CD4-positive, alpha-beta T cell treated with Interleukin-17A for 1 hour (primary cell): ENCODE data around the gene EXD3.
"Not testable (repeated sequence)": the region's sequence is repeated elsewhere in the genome, so short reads cannot be mapped to it uniquely, and the experiment has no call there.

Source experiments
- DNase-seq: peaks from one replicate; pipeline ENCODE4 v3.0.0-alpha.2; 2020

EXD3 gene

GRCh38 chr9:137354845-137355760 lies 67.9 kb downstream of the EXD3 start:
- DNase-seq, result no peak

GRCh38 chr9:137354153-137354844 lies 68.7 kb downstream of the EXD3 start:
- DNase-seq, result no peak

GRCh38 chr9:137353223-137354152 lies 69.5 kb downstream of the EXD3 start:
- no peak for DNase-seq

GRCh38 chr9:137352511-137353222 lies 70.3 kb downstream of the EXD3 start:
- DNase-seq, result no peak

- DNase-seq, result no peak
These were observed 71.0 kb downstream of the EXD3 start for GRCh38 chr9:137351781-137352501.

- DNase-seq, result no peak
These were observed 72.0 kb downstream of the EXD3 start for GRCh38 chr9:137350696-137351584.

GRCh38 chr9:137349471-137350033 lies 73.4 kb downstream of the EXD3 start:
- DNase-seq, result no peak

GRCh38 chr9:137348769-137349470 lies 74.0 kb downstream of the EXD3 start:
- DNase-seq, result no peak

- no peak for DNase-seq
These were observed 75.0 kb downstream of the EXD3 start for GRCh38 chr9:137347928-137348327.

GRCh38 chr9:137342482-137342881 lies 80.5 kb downstream of the EXD3 start:
- no peak for DNase-seq

GRCh38 chr9:137341227-137341626 lies 81.7 kb downstream of the EXD3 start:
- no peak for DNase-seq

- not testable (repeated sequence) for DNase-seq
These were observed 83.0 kb downstream of the EXD3 start for GRCh38 chr9:137339908-137340462.

GRCh38 chr9:137339045-137339907 lies 83.7 kb downstream of the EXD3 start:
- DNase-seq, result no peak

GRCh38 chr9:137336735-137337134 lies 86.2 kb downstream of the EXD3 start:
- DNase-seq, result no peak

GRCh38 chr9:137333016-137333671 lies 89.8 kb downstream of the EXD3 start:
- DNase-seq, result no peak

GRCh38 chr9:137331929-137332328 lies 91.0 kb downstream of the EXD3 start:
- no peak for DNase-seq

- DNase-seq, result no peak
These were observed 92.3 kb downstream of the EXD3 start for GRCh38 chr9:137330689-137331088.

GRCh38 chr9:137329590-137329989 lies 93.4 kb downstream of the EXD3 start:
- DNase-seq, result not testable (repeated sequence)
